Testis (tissue), 3 donors: ENCODE data around the gene ZG16B. TPM values are rescaled to one million over a fixed set of nuclear protein-coding genes. Genes with fewer than 3 reads are reported as not detected.

ENCODE experiments used
- DNase-seq: peaks from one replicate; pipeline ENCODE4 v3.0.0-alpha.2; 2019
- H3K27ac ChIP-seq, 2 donors: fragments of 200-600 bp; sonication (generic); one replicate each; pipeline ENCODE4 v1.5.1; 2019
- H3K27me3 ChIP-seq: fragments of 200-600 bp; sonication (generic); one replicate; pipeline ENCODE4 v1.5.1; 2019
- H3K36me3 ChIP-seq: fragments of 200-600 bp; sonication (generic); one replicate; pipeline ENCODE4 v1.5.1; 2017; ENCODE audit warnings: low read depth; ENCODE audit errors: missing control alignments
- H3K4me1 ChIP-seq: fragments of 200-600 bp; sonication (generic); one replicate; pipeline ENCODE4 v1.5.1; 2019
- H3K4me3 ChIP-seq, 2 donors: fragments of 200-600 bp; sonication (generic); one replicate each; pipeline ENCODE4 v1.5.1; 2017 to 2019
- H3K9me3 ChIP-seq: fragments of 200-600 bp; sonication (generic); one replicate; pipeline ENCODE4 v1.5.1; 2017
- CTCF ChIP-seq, 3 experiments: fragments of 450-650 bp in 2 of 3; fragments of 200-600 bp in 1 of 3; sonication (generic) in 1 of 3; IDR thresholded peaks; one replicate each; pipeline ENCODE4 v1.5.1; 2016 to 2019; ENCODE audit warnings: antibody characterized with exemption in 3 of 3, mild to moderate bottlenecking in 2 of 3, moderate library complexity in 1 of 3
- POLR2A ChIP-seq: fragments of 450-650 bp; IDR thresholded peaks from one replicate; pipeline ENCODE4 v1.6.1; 2017; ENCODE audit warnings: antibody characterized with exemption, mild to moderate bottlenecking, moderate library complexity
- WGBS, 2 donors: methylation state at CpG; one replicate each; pipeline ENCODE4 v1.1.5; 2018; 5-methylcytosine and 5-hydroxymethylcytosine counted together
- intact Hi-C: fragments of 100-400 bp; cut with DNase I; formaldehyde crosslinking; loops from one replicate; pipeline ENCODE4 v1.15.1; 2023; ENCODE audit warnings: low total_unique reads
- polyA plus RNA-seq: library from polyadenylated mRNA; stranded (reverse); fragments of 350-450 nt; fragmentation: Illumina TruSeq; extraction: RNeasy Lipid Tissue Mini Kit (QIAGEN cat#74804); gene quantifications from one replicate; pipeline ENCODE4 v1.2.3, GENCODE V29; 2014; ENCODE audit warnings: low read depth, low replicate concordance; ENCODE audit not compliant: insufficient read depth
- total RNA-seq, 2 donors: library from RNA; depleted of rRNA; stranded (reverse); fragments of >200 nt; gene quantifications; one replicate each; pipeline ENCODE4 v1.2.3, GENCODE V29; 2016

Gene ZG16B
- total and polyA plus RNA-seq, 3 donors from 2014 or later: 1.7 to 3.5 (median 1.8) TPM

- no peaks in the 10 kb centered on the region for H3K27me3 ChIP-seq
- H3K9me3 ChIP-seq: no peaks in the 10 kb centered on the region
- DNase-seq: no peak
- H3K36me3 ChIP-seq: no peaks in the 10 kb centered on the region
- no peaks in the 10 kb centered on the region for H3K4me1 ChIP-seq
- intact Hi-C loops: no loop called here
- H3K27ac ChIP-seq: no peak overlapping the region
- WGBS, 2 donors: 81 to 84% methylated on average over 10 to 12 of the region's 12 CpGs
- H3K4me3 ChIP-seq: no peak overlapping the region
- TF ChIP-seq CTCF (IDR thresholded peaks at IDR 0.05) (no peak), POLR2A (no peak)
These were observed 10.8 kb downstream of the ZG16B start for GRCh38 chr16:2840914-2841313.

GRCh38 chr16:2841606-2842339 lies 11.7 kb downstream of the ZG16B start:
- H3K9me3 ChIP-seq: no peaks in the 10 kb centered on the region
- TF ChIP-seq CTCF (IDR thresholded peaks at IDR 0.05) (no peak), POLR2A (no peak)
- H3K27ac ChIP-seq: no peak overlapping the region
- 65 to 74% methylated on average over 3 to 17 of the region's 18 CpGs for WGBS, 2 donors
- DNase-seq: no peak
- intact Hi-C loops: no loop called here
- H3K4me1 ChIP-seq: no peaks in the 10 kb centered on the region
- H3K36me3 ChIP-seq: no peaks in the 10 kb centered on the region
- H3K4me3 ChIP-seq: peak overlapping the region; percentile 34 to 46
- no peaks in the 10 kb centered on the region for H3K27me3 ChIP-seq

- 37 to 63% methylated on average over 7 to 40 of the region's 40 CpGs for WGBS, 2 donors
- peak overlapping the region; percentile 34 to 46 for H3K4me3 ChIP-seq
- H3K4me1 ChIP-seq: no peaks in the 10 kb centered on the region
- no peaks in the 10 kb centered on the region for H3K36me3 ChIP-seq
- H3K9me3 ChIP-seq: no peaks in the 10 kb centered on the region
- TF ChIP-seq CTCF (IDR thresholded peaks at IDR 0.05) (peak; percentile 59 to 68 (median 64)), POLR2A (no peak)
- no peaks in the 10 kb centered on the region for H3K27me3 ChIP-seq
- peak; percentile 85 for DNase-seq
- intact Hi-C loops: no loop called here
- no peak overlapping the region for H3K27ac ChIP-seq
These were observed 12.4 kb downstream of the ZG16B start for GRCh38 chr16:2842340-2843000.

- DNase-seq: no peak
- intact Hi-C loops: no loop called here
These were observed 13.4 kb downstream of the ZG16B start for GRCh38 chr16:2843526-2843925.

More at GRCh38 chr16:2843526-2843925, 13.4 kb downstream of the ZG16B start:
- Histone ChIP-seq H3K27me3 (no peaks in the 10 kb centered on the region), H3K9me3 (no peaks in the 10 kb centered on the region), H3K36me3 (no peaks in the 10 kb centered on the region), H3K4me1 (no peaks in the 10 kb centered on the region), H3K27ac (no peak overlapping the region), H3K4me3 (no peak overlapping the region)
- 67 to 68% methylated on average over 8 of the region's 8 CpGs for WGBS, 2 donors
- TF ChIP-seq POLR2A: no peak
- no peak for TF ChIP-seq CTCF (IDR thresholded peaks at IDR 0.05)
